HUES48 (cell line): Measurements from ENCODE around the gene TAB3.

Source experiments
- H3K27ac ChIP-seq: one replicate; pipeline ENCODE4 v1.7.0; 2013; ENCODE audit warnings: low read depth, low read length, inconsistent platforms
- H3K27me3 ChIP-seq: 2 replicates; pipeline ENCODE4 v1.6.1; 2013; ENCODE audit warnings: mild to moderate bottlenecking, low read length; ENCODE audit not compliant: control insufficient read depth, insufficient read depth
- H3K36me3 ChIP-seq: 2 replicates; pipeline ENCODE4 v1.6.1; 2013; ENCODE audit warnings: low read length; ENCODE audit not compliant: control insufficient read depth, insufficient read depth
- H3K4me1 ChIP-seq: 2 replicates; pipeline ENCODE4 v1.6.1; 2013; ENCODE audit warnings: mild to moderate bottlenecking, low read length; ENCODE audit not compliant: control insufficient read depth, insufficient read depth
- H3K4me3 ChIP-seq: 2 replicates; pipeline ENCODE4 v1.5.1; 2013; ENCODE audit warnings: mild to moderate bottlenecking, low read depth, low read length
- H3K9ac ChIP-seq: 2 replicates; pipeline ENCODE4 v1.6.1; 2013; ENCODE audit warnings: mild to moderate bottlenecking, low read depth, low read length, moderate library complexity
- H3K9me3 ChIP-seq: 2 replicates; pipeline ENCODE4 v1.6.1; 2013; ENCODE audit warnings: low read length; ENCODE audit not compliant: control insufficient read depth, insufficient read depth

The TAB3 gene

GRCh38 chrX:30777575-30777974, 111.5 kb downstream of the TAB3 start:
- peaks cover 13% of the 10 kb centered on the region for H3K4me1 ChIP-seq
- no peaks in the 10 kb centered on the region for H3K27me3 ChIP-seq
- H3K4me3 ChIP-seq, result no peak overlapping the region
- H3K9me3 ChIP-seq, result no peaks in the 10 kb centered on the region
- no peak overlapping the region for H3K27ac ChIP-seq
- no peak overlapping the region for H3K9ac ChIP-seq
- H3K36me3 ChIP-seq, result no peaks in the 10 kb centered on the region
